ENCODE measurements around the gene FADS1.
A peak's percentile ranks its signal among the peaks of the same experiment; 100 is the strongest.

FADS1 gene

GRCh38 chr11:61795459-61795858, 21.3 kb downstream of the FADS1 start:
- ATAC-seq (no peak), DNase-seq (no peak)

- DNase-seq (no peak), ATAC-seq (no peak)
Measured at GRCh38 chr11:61794579-61794978, 22.2 kb downstream of the FADS1 start.

GRCh38 chr11:61793829-61794204, 23.0 kb downstream of the FADS1 start:
- ATAC-seq = no peak
- no peak for DNase-seq

GRCh38 chr11:61793083-61793828, 23.5 kb downstream of the FADS1 start:
- ATAC-seq (peak; percentile 25), DNase-seq (peak; percentile 23)

- peak; percentile 91 for DNase-seq
- ATAC-seq = peak; percentile 91
Measured at GRCh38 chr11:61792310-61793082, 24.3 kb downstream of the FADS1 start, which contains the start of the genes FEN1 and TMEM258. FEN1 (plus strand) TSS chr11:61792911; CDS start chr11:61795362, 2,451 bp downstream. TMEM258 (minus strand) TSS chr11:61792599; CDS start chr11:61792558, 41 bp downstream.

- DNase-seq = peak; percentile 60
Measured at GRCh38 chr11:61791737-61792309, 25.0 kb downstream of the FADS1 start.

GRCh38 chr11:61787928-61788491, 28.8 kb downstream of the FADS1 start:
- ATAC-seq = no peak
- DNase-seq = no peak

More at GRCh38 chr11:61791737-61792309, 25.0 kb downstream of the FADS1 start:
- peak; percentile 41 for ATAC-seq

- ATAC-seq (no peak), DNase-seq (no peak)
Measured at GRCh38 chr11:61785837-61786402, 30.9 kb downstream of the FADS1 start.

GRCh38 chr11:61784506-61784805, 32.3 kb downstream of the FADS1 start:
- ATAC-seq = no peak
- DNase-seq = no peak

- ATAC-seq (no peak), DNase-seq (no peak)
Measured at GRCh38 chr11:61783717-61784505, 32.9 kb downstream of the FADS1 start.

GRCh38 chr11:61782841-61783240, 34.0 kb downstream of the FADS1 start:
- no peak for ATAC-seq

GRCh38 chr11:61782299-61782698, 34.5 kb downstream of the FADS1 start:
- DNase-seq (no peak), ATAC-seq (no peak)

More at GRCh38 chr11:61782841-61783240, 34.0 kb downstream of the FADS1 start:
- no peak for DNase-seq

- no peak for DNase-seq
- ATAC-seq = no peak
Measured at GRCh38 chr11:61781585-61781984, 35.2 kb downstream of the FADS1 start.

- no peak for ATAC-seq
Measured at GRCh38 chr11:61780581-61781162, 36.1 kb downstream of the FADS1 start.

GRCh38 chr11:61779666-61780525, 36.9 kb downstream of the FADS1 start:
- DNase-seq (no peak), ATAC-seq (no peak)

More at GRCh38 chr11:61780581-61781162, 36.1 kb downstream of the FADS1 start:
- no peak for DNase-seq

GRCh38 chr11:61778920-61779650, 37.7 kb downstream of the FADS1 start:
- ATAC-seq = no peak
- DNase-seq = no peak

GRCh38 chr11:61778357-61778886, 38.4 kb downstream of the FADS1 start:
- no peak for ATAC-seq
- DNase-seq = no peak

GRCh38 chr11:61777234-61778090, 39.3 kb downstream of the FADS1 start:
- ATAC-seq (no peak), DNase-seq (peak; percentile 68)
